NK-92 (cell line): ENCODE measurements around the gene DIP2C.

Source experiments
- DNase-seq: peaks from one replicate; lab custom pipeline; 2025; ENCODE audit not compliant: unreplicated experiment; lab: John Stamatoyannopoulos, UW

DIP2C gene

DNA sequence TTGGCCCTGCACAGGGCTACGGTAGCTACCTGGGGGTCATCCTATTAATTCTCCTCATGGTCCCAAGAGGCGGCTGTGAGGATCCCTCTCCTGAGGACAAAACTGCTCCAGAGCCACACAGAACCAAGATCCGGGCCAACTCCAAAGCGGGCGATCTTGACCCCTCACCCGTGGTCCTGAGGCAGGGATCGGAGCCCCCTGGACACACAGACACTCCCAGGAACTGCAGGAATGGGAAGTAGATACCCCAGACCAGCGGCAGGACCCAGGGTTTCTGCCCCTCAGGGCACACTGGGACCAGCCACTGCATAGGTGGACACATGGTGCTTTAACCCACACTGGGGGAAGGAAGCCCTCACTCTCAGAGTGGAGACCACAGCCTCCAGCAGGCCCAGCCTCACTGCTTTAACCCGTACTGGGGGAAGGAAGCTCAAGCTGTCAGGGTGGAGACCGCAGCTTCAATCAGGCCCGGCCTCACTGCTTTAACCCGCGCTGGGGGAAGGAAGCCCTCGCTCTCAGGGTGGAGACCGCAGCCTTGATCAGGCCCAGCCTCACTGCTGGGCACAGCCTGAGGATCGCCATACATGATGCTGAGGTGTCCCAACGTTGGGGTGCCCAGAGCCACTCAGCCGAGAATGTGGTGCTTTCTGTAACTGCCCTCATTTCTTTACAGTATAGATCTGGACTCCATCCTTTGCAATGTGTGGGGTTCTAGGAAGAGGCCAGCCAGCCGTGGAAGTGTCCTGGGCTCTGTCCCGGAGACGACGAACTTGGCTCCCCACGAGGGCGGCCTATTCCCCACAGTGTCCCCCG, 60.1 kb downstream of the DIP2C start:
- DNase-seq = no peak

DNA sequence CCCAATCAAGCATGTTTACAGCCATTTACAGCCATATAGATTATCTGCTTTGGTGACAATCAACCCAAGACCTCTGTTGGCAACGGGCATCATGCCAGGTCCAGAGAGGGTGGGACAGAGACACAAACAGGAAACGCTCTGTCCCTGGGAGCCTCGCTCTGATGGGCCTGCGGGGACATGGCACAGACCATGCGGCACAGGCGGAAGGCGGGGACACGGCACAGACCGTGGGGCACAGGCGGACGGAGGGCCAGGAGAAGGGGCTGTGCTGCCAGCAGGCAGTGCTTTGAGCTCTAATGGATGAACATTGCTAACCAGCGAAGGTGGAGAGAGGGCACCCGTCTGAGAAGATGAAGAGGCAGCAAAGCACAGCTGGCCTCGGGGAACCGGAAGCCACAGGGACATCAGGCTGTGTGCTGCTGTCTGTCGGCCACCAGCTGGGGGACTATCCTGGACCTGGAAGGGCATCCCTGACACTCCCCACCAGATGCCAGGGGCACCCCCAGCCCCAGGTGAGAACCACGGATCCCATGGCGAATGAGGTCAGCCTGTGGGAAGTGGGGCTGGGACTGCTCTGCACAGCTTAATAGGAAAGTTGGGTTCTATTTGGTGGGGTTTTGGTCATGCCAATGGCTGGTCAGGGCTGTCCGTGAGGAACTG, 61.0 kb downstream of the DIP2C start:
- no peak for DNase-seq

DNA sequence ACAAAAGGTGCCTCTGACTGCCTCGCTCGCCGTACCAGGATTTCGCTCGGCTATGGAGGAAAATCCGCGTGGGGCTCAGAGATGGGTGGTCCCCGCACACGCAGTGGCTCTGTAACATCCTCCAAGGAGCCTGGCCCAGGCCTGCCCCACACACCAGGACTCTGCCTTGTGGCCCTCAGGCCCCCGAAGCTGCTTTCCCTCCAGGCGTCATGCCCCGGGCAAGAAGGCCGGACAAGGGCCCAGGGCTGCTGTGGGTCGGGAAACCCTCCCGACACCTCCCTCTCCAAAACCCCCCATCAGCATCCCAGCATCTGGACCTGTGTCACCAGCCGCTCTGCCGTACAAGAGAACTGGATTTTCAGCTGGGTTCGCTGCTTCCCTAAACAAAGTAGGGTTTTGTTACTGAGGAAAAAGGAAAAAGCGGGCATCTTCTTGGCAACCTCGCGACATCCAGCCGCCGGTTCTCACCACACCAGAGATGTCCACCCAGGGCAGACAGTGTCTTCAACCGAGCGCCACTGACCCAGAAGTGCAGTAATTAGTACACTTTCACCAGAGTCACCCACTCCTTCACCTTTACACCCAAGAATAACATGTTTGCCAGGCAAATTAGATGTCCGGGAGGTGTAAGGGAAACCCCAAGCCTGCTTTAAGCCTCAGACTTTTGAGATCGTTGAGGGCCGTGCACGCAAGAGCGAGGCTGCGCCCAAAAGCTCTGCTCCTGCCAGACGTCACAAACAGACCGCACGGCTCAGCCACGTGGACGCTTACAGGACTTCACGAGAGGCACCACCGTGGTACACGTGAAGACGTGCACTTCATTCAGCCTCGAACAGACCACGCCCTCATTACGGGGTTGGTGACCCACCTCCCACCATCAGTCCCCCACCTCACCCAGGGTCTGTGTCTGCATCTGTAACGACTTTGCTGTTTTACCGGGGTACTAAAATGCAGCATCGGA, 62.2 kb downstream of the DIP2C start:
- no peak for DNase-seq

DNA sequence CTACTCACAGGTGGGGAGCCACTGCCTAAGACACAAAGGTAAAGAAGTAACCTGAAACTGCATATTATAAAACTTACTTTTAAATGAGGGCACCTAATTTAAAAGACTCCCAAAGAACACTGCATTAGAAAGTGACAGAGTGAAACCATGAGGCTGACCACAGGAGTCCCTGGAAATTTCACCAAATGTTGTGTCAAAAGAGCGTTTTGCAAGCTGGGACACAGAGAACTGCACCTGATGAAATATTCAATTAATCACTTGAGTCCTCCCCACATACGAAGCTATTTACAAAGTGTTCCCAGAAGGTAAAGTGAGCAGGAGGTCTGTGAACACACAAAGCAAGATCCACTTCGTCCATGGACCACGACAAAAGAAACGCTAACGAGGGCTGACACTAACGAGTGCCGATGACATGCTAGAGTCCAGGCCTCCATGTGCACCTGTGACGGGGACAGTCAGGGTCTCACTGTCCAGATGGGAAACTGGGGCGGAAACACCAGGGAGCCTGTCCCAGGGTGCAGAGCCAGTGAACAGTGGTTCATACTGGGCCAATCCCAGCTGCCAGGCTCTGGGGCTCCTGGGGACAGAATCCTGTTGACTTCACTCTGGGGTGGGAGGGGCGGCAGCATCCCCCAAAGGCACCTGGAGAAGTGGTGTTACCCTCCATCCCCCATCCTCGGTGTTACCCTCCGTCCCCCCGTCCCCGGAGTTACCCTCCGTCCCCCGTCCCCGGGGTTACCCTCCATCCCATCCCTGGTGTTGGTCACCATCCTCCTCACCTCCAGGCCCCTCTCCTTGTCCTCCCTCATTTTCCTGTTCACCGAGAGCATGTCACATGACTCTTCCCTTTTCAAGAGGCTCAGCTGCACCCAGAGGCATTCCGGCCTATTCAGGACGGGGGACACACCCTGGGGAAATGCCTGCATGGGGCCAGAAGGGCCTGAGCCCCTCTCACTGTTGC, 63.4 kb downstream of the DIP2C start:
- DNase-seq = no peak

DNA sequence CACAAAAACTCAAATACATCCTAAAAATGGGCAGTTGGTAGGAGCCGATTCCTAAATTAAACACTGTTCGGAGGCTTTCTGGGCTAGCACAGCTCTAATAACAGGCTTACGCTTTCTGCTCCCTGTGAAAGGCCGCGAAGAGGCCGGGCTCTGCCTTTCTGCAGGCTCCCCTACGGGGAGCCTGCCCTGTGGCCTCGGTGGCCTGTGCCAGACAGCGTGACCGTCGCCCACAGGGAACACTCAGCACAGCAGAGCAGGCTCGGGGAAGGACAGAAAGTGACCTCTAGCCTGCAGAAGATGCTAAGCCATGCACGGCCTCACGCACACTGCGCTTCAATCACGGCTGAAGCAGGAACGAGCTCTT, 64.2 kb downstream of the DIP2C start:
- no peak for DNase-seq

DNA sequence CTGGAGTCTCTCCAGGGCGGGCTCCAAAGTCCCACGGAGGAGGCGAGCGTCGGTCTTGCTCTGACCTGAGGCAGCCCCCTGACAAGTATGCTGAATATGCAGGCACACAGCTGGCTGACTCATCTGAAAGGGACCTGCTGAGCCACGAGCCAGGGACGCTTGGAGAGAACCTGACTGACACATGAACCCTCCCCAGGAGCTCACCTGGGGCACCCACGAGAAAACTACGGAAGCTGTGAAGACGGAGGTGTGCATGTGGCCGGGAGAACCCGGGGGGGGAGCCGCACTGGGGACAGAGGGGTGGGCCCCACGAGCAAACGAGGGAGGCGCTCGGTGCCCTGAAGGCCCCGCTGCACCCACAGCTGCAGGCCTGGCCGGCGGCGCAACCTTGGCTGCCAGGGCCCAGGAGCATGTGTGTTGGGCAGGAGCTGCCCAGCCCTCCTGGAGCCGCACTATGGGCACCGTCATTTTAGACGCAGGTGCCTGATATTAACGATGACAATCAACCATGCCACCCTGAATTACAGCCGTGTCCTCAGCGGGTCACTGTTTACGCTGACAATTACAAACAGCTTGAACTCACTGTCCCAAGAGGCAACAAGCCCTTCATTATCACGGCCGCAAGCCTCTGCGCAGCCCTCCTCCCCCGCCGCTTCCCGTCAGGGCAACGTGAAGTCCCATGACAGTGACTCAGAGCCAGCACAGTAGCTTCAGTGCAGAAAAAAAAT, 64.7 kb downstream of the DIP2C start:
- DNase-seq = no peak

DNA sequence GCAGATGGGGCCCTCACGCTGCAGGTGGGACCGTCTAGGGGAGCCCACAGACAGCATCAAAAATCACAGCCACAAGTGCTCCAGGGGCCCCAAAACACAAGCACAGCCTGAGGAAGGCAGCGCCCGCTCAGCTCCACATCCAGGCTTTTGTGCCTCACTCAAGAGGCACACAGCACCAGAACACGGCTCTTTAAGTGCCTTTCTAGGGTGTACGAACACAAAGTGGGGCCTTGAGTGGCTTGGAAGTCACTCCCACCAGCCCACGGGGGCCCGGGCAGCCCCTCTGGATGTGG, 65.2 kb downstream of the DIP2C start:
- no peak for DNase-seq

DNA sequence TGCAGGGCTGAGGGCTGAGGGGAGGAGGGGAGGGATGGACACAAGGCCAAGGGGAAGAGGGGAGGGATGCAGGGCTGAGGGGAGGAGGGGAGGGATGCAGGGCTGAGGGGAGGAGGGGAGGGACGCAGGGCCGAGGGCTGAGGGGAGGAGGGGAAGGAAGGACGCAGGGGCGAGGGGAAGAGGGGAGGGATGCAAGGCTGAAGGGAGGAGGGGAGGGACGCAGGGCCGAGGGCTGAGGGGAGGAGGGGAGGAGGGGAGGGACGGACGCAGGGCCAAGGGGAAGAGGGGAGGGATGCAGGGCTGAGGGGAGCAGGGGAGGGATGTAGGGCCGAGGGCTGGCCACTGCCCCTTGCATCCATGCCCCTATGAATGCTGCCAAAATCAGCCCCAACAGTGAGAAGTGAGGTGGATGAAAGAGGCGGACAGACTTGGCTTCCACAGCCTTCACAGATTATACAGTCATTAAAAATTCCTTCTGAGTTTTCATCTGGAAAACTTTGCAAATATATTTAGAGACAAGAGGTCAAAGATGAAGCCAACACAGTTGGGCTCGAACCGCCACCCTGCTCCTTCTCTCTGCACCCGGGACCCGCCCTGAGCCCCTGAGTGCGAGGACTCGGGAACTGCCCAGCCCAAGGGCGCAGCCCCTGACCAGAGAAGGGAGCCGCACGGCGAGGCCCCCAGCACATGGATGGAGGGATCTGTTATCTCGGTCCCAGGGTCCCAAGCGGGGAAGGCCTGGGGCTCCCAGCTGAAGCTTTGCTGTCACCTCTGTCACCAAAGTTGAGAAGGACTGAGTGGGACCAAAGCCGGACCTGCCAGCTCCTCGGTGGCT, 65.8 kb downstream of the DIP2C start:
- no peak for DNase-seq

DNA sequence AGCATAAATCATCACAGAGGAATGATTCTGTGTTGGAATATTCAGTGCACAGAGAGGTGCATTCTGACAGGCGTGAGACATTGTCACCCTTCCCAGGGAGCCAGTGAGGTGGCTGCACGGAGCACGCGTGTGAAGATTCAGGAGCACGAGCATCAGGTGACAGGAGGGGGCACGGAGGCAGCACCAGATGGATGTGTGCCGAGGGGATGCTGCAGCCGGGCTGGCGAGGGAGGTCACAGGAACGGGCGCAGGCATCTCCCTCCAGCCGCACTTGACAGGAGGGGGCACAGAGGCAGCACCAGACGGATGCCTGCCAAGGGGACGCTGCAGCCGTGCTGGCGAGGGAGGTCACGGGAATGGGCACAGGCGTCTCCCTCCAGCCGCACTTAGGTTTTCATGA, 66.5 kb downstream of the DIP2C start:
- no peak for DNase-seq

DNA sequence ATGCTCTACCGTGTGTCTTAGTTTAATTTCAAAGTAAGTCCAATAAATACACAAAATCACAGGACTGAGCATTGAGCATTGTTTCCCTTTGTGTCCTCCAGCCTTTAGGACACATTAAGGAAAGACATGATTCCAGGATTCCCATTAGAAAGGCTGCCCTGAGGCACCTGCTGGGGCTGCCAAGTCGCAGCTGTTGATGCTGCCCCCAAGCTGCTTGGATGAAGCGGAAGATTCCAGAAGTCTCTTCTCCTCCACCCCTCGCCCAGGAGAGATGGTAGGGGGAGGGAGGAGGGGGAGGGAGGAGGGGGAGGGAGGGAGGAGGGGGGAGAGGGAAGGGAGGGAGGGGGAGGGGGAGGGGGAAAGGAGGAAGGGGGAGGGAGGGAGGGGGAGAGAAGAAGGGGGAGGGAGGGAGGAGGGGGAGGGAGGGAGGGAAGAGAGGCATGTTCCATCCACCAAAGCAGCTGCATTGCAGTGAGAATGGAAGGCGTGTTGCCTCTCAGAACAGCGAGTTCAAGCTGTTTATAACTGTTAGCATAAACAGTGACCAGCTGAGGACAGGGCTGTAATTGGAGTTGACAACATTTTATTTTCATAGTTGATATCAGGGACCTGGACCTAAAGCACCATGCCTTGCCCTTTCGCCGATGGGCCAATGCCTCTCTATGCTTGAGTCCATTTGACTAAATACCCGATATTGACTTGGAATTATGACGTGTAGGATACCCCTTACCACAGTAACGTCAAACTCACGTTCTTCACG, 67.3 kb downstream of the DIP2C start:
- DNase-seq = no peak

DNA sequence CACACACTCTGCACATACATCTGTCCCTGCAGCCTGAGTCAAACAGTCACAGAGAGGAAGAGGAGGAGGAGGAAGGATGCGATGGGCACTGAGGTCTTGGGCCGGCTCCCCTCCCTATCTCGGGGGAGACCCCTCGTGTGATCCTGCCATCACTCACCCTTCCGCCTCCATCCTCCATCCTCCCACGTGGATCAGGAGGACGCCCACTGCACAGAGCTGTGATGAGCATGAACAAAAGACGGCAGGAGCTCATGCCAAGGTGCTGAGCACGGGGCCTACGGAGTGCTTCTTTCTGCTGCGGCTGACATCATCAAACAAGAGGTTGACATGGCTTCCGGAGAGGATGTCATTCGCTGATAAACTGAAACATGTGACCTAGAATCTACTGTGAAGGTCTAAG, 68.0 kb downstream of the DIP2C start:
- DNase-seq = no peak

DNA sequence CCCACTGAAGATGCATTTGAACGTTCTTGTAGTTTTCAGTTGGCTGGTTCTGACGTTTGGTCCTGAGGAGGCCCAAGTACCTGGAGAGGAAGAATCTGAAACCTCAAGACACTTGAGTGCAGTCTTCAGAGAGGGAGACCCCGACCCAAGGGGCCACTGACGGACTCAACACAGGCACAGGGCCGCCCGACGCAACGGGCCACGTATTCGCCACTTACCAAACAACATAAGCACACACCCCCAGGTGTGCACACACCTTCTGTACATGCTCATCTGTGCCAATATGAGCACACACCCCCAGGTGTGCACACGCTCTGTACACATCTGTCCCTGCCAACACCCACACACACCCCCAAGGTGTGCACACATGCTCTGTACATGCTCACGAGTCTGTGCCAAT, 68.5 kb downstream of the DIP2C start:
- DNase-seq = no peak

DNA sequence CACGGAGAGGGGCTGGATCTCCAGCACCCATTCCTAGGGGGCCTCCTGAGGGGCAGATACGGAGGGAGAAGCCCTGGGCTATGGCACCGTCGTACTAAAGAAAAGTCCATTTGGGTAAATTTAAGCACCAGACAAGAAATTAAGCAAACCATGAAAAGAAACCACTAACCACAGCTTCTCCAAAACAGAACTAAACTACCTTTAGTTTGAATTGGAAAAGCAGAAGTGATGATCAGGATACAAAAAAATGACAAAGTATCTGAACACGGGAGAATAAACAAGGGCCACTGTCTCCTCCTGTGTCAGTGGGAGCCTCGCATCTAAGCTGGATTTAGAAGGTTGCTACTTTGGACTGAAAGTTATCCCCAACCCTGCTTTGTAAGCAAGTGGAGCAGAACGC, 69.1 kb downstream of the DIP2C start:
- no peak for DNase-seq

DNA sequence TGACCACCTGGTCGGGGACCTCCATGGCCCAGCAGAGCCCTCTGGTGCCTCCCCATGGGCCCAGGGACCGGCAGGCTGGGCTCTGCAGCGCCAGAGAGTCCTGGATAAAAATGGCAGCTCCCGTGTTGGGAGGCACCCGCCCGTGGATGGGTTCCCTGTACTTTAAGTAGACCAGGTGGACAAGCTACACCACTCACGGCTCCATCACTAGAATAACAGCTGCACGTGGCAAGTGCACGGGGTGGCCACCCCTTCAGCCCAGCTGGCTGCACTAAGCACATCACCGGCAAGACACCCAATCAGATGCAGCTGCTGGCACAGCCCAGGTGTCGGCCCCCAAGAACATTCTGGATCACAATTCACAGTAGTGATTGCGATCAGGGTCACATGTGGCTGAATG, 69.8 kb downstream of the DIP2C start:
- DNase-seq = no peak

DNA sequence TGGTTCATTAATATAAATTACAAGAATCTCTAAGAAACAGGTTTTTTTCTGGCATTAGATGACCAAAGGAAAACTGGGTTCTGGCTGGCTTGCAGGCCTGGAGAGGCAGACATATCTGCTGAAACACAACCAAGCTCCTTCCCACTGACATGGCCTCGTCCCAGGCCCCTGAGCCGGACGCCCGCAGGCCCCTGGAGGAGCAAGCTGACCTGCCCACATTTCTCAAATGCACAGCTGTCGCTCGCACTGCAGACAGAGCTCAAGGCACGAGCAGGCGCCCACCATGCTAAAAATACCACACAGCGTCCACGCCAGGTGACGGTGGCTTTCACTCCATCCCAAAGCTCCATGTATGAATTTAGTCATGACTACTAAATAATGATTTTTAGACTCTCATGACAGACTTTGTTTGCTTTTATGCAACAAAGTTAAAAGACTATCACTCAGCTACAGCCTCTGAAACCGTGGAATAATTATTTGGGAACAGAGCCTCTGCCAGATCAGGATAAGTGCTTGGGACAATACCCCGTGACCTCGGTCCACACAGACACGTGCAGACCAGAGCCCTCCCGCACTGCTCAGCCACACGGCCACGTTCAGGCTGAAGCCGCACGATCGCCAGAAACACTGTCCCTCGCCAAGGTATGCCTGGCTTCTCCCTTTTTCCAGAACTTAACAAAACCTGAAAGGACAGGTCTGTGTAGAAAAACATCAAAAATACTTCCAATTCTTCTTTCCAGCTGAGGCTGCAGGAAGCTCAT, 71.1 kb downstream of the DIP2C start:
- no peak for DNase-seq

DNA sequence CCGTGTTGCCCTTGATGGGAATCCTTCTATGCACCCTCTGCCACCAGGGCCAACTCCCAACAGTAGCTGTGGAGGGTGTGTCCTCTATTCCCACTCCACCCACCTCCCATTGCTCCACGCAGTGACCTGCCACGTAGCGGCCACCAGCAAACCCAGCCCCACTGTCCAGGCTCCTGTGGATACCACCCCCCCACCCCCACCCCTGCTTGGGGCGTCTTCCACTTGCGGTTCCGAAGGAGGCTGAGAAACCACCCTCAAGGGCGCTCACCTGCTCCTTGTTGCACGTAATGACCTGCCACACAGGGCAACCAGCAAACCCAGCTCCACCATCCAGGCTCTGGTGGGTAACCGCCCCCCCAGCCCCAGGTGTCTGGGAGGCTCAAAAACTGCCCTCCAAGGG, 72.0 kb downstream of the DIP2C start:
- no peak for DNase-seq

DNA sequence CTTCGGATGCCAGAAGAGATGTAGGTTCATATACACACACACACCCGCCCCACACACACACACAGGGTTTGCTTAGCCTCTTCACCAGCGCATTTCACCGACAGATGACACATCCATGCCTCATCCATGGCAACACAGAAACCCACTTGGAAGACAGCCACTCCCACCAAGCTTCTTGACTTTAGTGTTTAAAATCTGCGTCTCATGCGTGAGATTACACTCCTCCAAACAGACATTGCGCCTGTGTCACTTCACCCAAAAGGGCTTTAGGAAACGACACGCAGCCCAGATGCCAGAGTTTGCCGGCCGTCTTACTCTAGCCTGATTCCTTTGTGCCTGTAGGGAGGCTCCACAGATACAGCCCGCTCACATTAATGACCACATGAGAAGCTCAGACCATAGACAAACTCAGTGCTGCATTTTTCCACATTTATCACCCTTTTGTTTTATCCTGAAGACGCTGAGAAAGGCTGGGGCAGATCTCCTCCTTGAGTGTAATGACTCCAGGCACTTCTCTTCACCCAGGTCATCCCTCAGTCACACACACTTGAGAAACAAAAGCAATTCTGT, 73.8 kb downstream of the DIP2C start:
- DNase-seq = no peak
